HepG2 (cell line): ENCODE measurements around the gene RPL5. TPM values are rescaled to one million over a fixed set of nuclear protein-coding genes. Genes with fewer than 3 reads are reported as not detected.

Source experiments
- ARNT2 ChIP-seq: sonication (generic); formaldehyde crosslinking; IDR thresholded peaks from 2 replicates; pipeline ENCODE4 v1.8.0; 2022; ENCODE audit warnings: mild to moderate bottlenecking, low read depth, missing genetic modification reagents, moderate library complexity
- ATAD3A ChIP-seq: sonication (generic); formaldehyde crosslinking; IDR thresholded peaks from 2 replicates; pipeline ENCODE4 v1.4.0; 2020; ENCODE audit warnings: missing genetic modification reagents
- ATF4 ChIP-seq, 2 experiments: fragments of 450-650 bp in 1 of 2; sonication (generic) in 1 of 2; formaldehyde crosslinking; IDR thresholded peaks; 2 replicates each; pipeline versions ENCODE4 v1.5.0 to v1.8.0; 2020 to 2022; ENCODE audit warnings: mild to moderate bottlenecking in 1 of 2, missing genetic modification reagents in 1 of 2
- EHMT2 ChIP-seq: fragments of 200-600 bp; sonication (generic); IDR thresholded peaks from 2 replicates; pipeline ENCODE4 v1.7.0; 2017; ENCODE audit warnings: antibody characterized with exemption, low read depth, low read length, borderline replicate concordance
- KLF12 ChIP-seq: sonication (generic); formaldehyde crosslinking; IDR thresholded peaks from 2 replicates; pipeline ENCODE4 v1.4.0; 2020; ENCODE audit warnings: missing genetic modification reagents, borderline replicate concordance
- KLF15 ChIP-seq: sonication (generic); formaldehyde crosslinking; IDR thresholded peaks from 2 replicates; pipeline ENCODE4 v1.8.1; 2023; ENCODE audit warnings: borderline replicate concordance, mild to moderate bottlenecking, inconsistent platforms, missing genetic modification reagents, mixed read lengths
- KMT2A ChIP-seq: sonication (generic); formaldehyde crosslinking; IDR thresholded peaks from 2 replicates; pipeline ENCODE4 v1.4.0; 2020; ENCODE audit warnings: missing genetic modification reagents
- MTA1 ChIP-seq: sonication (generic); formaldehyde crosslinking; IDR thresholded peaks from 2 replicates; pipeline ENCODE4 v1.4.0; 2020; ENCODE audit warnings: missing genetic modification reagents, mild to moderate bottlenecking, borderline replicate concordance
- NR2F2 ChIP-seq: IDR thresholded peaks from 2 replicates; pipeline ENCODE4 v1.6.1; 2012; ENCODE audit warnings: low read depth, inconsistent platforms, borderline replicate concordance
- ZBTB3 ChIP-seq: sonication (generic); formaldehyde crosslinking; IDR thresholded peaks from 2 replicates; pipeline ENCODE4 v1.4.0; 2020; ENCODE audit warnings: low read depth, mild to moderate bottlenecking, moderate library complexity, missing genetic modification reagents, borderline replicate concordance
- ZNF224 ChIP-seq: sonication (generic); formaldehyde crosslinking; IDR thresholded peaks from 2 replicates; pipeline ENCODE4 v1.5.0; 2020; ENCODE audit warnings: mild to moderate bottlenecking, missing genetic modification reagents
- ZNF446 ChIP-seq: sonication (generic); formaldehyde crosslinking; IDR thresholded peaks from 2 replicates; pipeline ENCODE4 v1.5.0; 2020; ENCODE audit warnings: mild to moderate bottlenecking, missing genetic modification reagents
- ZNF556 ChIP-seq: sonication (generic); formaldehyde crosslinking; IDR thresholded peaks from 2 replicates; pipeline ENCODE4 v1.4.0; 2020; ENCODE audit warnings: mild to moderate bottlenecking, missing genetic modification reagents, borderline replicate concordance
- ZNF569 ChIP-seq: sonication (generic); formaldehyde crosslinking; IDR thresholded peaks from 2 replicates; pipeline ENCODE4 v1.5.0; 2020; ENCODE audit warnings: mild to moderate bottlenecking, missing genetic modification reagents, moderate library complexity, borderline replicate concordance
- ZNF75D ChIP-seq: sonication (generic); formaldehyde crosslinking; IDR thresholded peaks from 2 replicates; pipeline ENCODE4 v1.8.1; 2023; ENCODE audit warnings: missing genetic modification reagents, mild to moderate bottlenecking, borderline replicate concordance
- ZNF776 ChIP-seq: sonication (generic); formaldehyde crosslinking; IDR thresholded peaks from 2 replicates; pipeline ENCODE4 v1.4.0; 2020; ENCODE audit warnings: mild to moderate bottlenecking, missing genetic modification reagents
- ZSCAN9 ChIP-seq: IDR thresholded peaks from 2 replicates; pipeline ENCODE4 v1.6.1; 2016; ENCODE audit warnings: borderline replicate concordance
- polyA plus RNA-seq, 8 experiments: library from polyadenylated mRNA; depleted of rRNA in 3 of 8; stranded (reverse) in 7 of 8; unstranded in 1 of 8; fragments of >200 nt; fragmentation: Illumina TruSeq in 4 of 8; extraction: Trizol in 4 of 8; gene quantifications; 2 replicates each; pipeline versions ENCODE4 v1.2.1 to v1.2.3, GENCODE V29; 2011 to 2016; ENCODE audit warnings: low read depth in 4 of 8, missing spikeins in 1 of 8, mixed read lengths in 1 of 8; ENCODE audit not compliant: insufficient read depth in 1 of 8
- total RNA-seq, 5 experiments: library from RNA; depleted of rRNA; stranded (reverse); fragments of >200 nt; fragmentation: Illumina TruSeq; extraction: Trizol; gene quantifications; 2 replicates each; pipeline ENCODE4 v1.2.3, GENCODE V29; 2016; ENCODE audit warnings: low read depth in 1 of 5
- TF ChIP-seq, protein P1 (sequence below): sonication (generic); formaldehyde crosslinking; IDR thresholded peaks from 2 replicates; pipeline ENCODE4 v1.4.0; 2020; ENCODE audit warnings: missing genetic modification reagents; ENCODE audit errors: not compliant biosample characterization
- TF ChIP-seq, protein P2 (sequence below): sonication (generic); formaldehyde crosslinking; conservative IDR thresholded peaks from 2 replicates; pipeline ENCODE4 v1.4.0; 2020; ENCODE audit warnings: missing genetic modification reagents
- TF ChIP-seq, protein P3 (sequence below): sonication (generic); formaldehyde crosslinking; IDR thresholded peaks from 2 replicates; pipeline ENCODE4 v1.9.0; 2021; ENCODE audit warnings: missing genetic modification reagents, borderline replicate concordance

RPL5 gene
- total and polyA plus RNA-seq, 2 of the 13 experiments (the other 11 are each of a cell fraction or from before 2014, with no cell fraction given): 2,304 to 2,520 TPM

DNA sequence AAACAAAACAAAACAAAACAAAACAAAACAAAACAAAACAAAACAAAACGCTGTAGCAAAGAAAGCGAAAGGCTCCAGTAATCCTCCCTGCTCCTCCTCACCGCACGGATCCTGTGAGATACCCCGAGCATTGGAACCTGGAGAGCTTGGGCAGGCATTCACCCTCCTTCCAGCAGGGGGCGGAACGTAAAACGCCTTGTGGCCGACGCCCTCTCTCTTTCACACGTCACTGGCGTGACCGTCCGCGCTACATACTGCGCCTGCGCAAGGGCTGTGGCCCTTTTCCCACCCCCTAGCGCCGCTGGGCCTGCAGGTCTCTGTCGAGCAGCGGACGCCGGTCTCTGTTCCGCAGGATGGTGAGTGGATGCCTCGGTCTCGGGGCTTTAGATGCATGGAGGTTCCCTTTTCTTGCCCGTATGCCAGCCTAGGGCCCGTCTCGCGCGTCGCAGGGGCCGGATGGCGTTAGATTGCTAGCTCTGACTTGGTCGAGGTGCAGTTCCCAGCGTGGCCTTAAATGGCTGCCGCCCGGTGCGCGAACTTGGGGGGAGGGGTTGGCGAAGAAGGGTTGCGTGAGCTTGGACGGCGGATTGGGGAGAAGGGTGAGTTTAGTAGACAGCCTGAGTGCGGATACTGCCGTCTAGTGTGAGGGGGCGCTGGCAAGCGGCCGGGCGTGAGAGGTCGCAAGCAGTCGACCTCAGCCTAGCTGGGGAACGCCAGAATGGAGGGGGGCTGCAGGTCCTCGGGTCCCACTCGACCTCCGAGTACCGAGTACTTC lies at the start of gene RPL5 (continued):
- TF ChIP-seq ZNF556 (CRISPR knock-in tag): peak; percentile 89; the same call in 1 of the 2 replicates
- 0 out of 2 replicates have a peak, but pooled peaks have one; percentile 26 for TF ChIP-seq ATAD3A (CRISPR knock-in tag)
- peak; percentile 84 for TF ChIP-seq ZNF446 (CRISPR knock-in tag)
- peak; percentile 97 for TF ChIP-seq ZNF776 (CRISPR knock-in tag)
- TF ChIP-seq, protein P1, sequence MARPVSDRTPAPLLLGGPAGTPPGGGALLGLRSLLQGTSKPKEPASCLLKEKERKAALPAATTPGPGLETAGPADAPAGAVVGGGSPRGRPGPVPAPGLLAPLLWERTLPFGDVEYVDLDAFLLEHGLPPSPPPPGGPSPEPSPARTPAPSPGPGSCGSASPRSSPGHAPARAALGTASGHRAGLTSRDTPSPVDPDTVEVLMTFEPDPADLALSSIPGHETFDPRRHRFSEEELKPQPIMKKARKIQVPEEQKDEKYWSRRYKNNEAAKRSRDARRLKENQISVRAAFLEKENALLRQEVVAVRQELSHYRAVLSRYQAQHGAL (CRISPR knock-in tag): no peak
- TF ChIP-seq KMT2A (CRISPR knock-in tag): peak; percentile 81
- TF ChIP-seq ATF4 (CRISPR knock-in tag; IDR thresholded peaks at IDR 0.05): peak in 1 of 2 experiments; percentile 73; a peak in 2 of 4 replicates
- TF ChIP-seq ARNT2 (CRISPR knock-in tag): peak; percentile 94
- 0 out of 2 replicates have a peak, but pooled peaks have one; percentile 55 for TF ChIP-seq ZNF75D (CRISPR knock-in tag)
- TF ChIP-seq KLF12 (CRISPR knock-in tag): peak; percentile 83
- TF ChIP-seq EHMT2: no peak
- TF ChIP-seq ZSCAN9 (CRISPR knock-in tag): peak; percentile 94
- TF ChIP-seq ZBTB3 (CRISPR knock-in tag): peak; percentile 71; the same call in 1 of the 2 replicates
- TF ChIP-seq, protein P2, sequence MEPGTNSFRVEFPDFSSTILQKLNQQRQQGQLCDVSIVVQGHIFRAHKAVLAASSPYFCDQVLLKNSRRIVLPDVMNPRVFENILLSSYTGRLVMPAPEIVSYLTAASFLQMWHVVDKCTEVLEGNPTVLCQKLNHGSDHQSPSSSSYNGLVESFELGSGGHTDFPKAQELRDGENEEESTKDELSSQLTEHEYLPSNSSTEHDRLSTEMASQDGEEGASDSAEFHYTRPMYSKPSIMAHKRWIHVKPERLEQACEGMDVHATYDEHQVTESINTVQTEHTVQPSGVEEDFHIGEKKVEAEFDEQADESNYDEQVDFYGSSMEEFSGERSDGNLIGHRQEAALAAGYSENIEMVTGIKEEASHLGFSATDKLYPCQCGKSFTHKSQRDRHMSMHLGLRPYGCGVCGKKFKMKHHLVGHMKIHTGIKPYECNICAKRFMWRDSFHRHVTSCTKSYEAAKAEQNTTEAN: peak; percentile 88
- TF ChIP-seq, protein P3, sequence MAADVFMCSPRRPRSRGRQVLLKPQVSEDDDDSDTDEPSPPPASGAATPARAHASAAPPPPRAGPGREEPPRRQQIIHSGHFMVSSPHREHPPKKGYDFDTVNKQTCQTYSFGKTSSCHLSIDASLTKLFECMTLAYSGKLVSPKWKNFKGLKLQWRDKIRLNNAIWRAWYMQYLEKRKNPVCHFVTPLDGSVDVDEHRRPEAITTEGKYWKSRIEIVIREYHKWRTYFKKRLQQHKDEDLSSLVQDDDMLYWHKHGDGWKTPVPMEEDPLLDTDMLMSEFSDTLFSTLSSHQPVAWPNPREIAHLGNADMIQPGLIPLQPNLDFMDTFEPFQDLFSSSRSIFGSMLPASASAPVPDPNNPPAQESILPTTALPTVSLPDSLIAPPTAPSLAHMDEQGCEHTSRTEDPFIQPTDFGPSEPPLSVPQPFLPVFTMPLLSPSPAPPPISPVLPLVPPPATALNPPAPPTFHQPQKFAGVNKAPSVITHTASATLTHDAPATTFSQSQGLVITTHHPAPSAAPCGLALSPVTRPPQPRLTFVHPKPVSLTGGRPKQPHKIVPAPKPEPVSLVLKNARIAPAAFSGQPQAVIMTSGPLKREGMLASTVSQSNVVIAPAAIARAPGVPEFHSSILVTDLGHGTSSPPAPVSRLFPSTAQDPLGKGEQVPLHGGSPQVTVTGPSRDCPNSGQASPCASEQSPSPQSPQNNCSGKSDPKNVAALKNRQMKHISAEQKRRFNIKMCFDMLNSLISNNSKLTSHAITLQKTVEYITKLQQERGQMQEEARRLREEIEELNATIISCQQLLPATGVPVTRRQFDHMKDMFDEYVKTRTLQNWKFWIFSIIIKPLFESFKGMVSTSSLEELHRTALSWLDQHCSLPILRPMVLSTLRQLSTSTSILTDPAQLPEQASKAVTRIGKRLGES (CRISPR knock-in tag): peak; percentile 43; the same call in 1 of the 2 replicates
- 0 out of 2 replicates have a peak, but pooled peaks have one; percentile 59 for TF ChIP-seq ZNF569 (CRISPR knock-in tag)
- TF ChIP-seq KLF15 (CRISPR knock-in tag): no peak; the same call in 1 of the 2 replicates
- peak; percentile 91 for TF ChIP-seq ZNF224 (CRISPR knock-in tag)
- peak; percentile 87; the same call in 1 of the 2 replicates for TF ChIP-seq MTA1 (CRISPR knock-in tag)
- TF ChIP-seq NR2F2: peak; percentile 47; the same call in 1 of the 2 replicates
